ENCODE data around the gene SAMD4B. TPM values are rescaled to one million over a fixed set of nuclear protein-coding genes. Genes with fewer than 3 reads are reported as not detected.

SAMD4B gene
- total RNA-seq, 1 donor from 2014 or later, result 100 TPM

- peaks cover 58% of the 10 kb centered on the region for H3K4me1 Mint-ChIP-seq (ENCODE audit: unreplicated experiment)
- peak; percentile 97 for TF ChIP-seq CTCF (IDR thresholded peaks at IDR 0.05)
- H3K9me3 Mint-ChIP-seq (ENCODE audit: unreplicated experiment), result no peaks in the 10 kb centered on the region
- H3K27ac Mint-ChIP-seq (ENCODE audit: unreplicated experiment), result peak overlapping the region; percentile 96
- peak; percentile 95 for DNase-seq (ENCODE audit: extremely low spot score, unreplicated experiment)
- H3K4me3 Mint-ChIP-seq (ENCODE audit: unreplicated experiment), result peak overlapping the region; percentile 99
- peaks cover 13% of the 10 kb centered on the region for H3K36me3 Mint-ChIP-seq (ENCODE audit: unreplicated experiment)
- no peaks in the 10 kb centered on the region for H3K27me3 Mint-ChIP-seq (ENCODE audit: unreplicated experiment)
Observed at GRCh38 chr19:39411832-39412099, 69.5 kb downstream of the SAMD4B start.

GRCh38 chr19:39412100-39412866, 70.1 kb downstream of the SAMD4B start, which contains the start of gene PLEKHG2:
Gene PLEKHG2, plus strand, starts transcription at chr19:39412669. Its CDS starts 1,418 bp downstream, at chr19:39414087.
- peak; percentile 90 for TF ChIP-seq CTCF (IDR thresholded peaks at IDR 0.05)
- Mint-ChIP-seq H3K4me1 (ENCODE audit: unreplicated experiment) (peaks cover 60% of the 10 kb centered on the region), H3K9me3 (ENCODE audit: unreplicated experiment) (no peaks in the 10 kb centered on the region), H3K27ac (ENCODE audit: unreplicated experiment) (peak within 1 kb of the TSS; percentile 97), H3K36me3 (ENCODE audit: unreplicated experiment) (peaks cover 13% of the 10 kb centered on the region), H3K27me3 (ENCODE audit: unreplicated experiment) (no peaks in the 10 kb centered on the region), H3K4me3 (ENCODE audit: unreplicated experiment) (peak within 1 kb of the TSS; percentile 99)
- peak; percentile 99 for DNase-seq (ENCODE audit: extremely low spot score, unreplicated experiment)

- Mint-ChIP-seq H3K36me3 (ENCODE audit: unreplicated experiment) (peaks cover 11% of the 10 kb centered on the region), H3K27me3 (ENCODE audit: unreplicated experiment) (no peaks in the 10 kb centered on the region), H3K4me3 (ENCODE audit: unreplicated experiment) (peak overlapping the region; percentile 99), H3K27ac (ENCODE audit: unreplicated experiment) (peak overlapping the region; percentile 84), H3K4me1 (ENCODE audit: unreplicated experiment) (peaks cover 61% of the 10 kb centered on the region), H3K9me3 (ENCODE audit: unreplicated experiment) (no peaks in the 10 kb centered on the region)
- no peak for DNase-seq (ENCODE audit: extremely low spot score, unreplicated experiment)
- TF ChIP-seq CTCF (IDR thresholded peaks at IDR 0.05), result no peak
Observed at GRCh38 chr19:39412867-39413271, 70.6 kb downstream of the SAMD4B start.

- Mint-ChIP-seq H3K27me3 (ENCODE audit: unreplicated experiment) (no peaks in the 10 kb centered on the region), H3K27ac (ENCODE audit: unreplicated experiment) (peak overlapping the region; percentile 97), H3K9me3 (ENCODE audit: unreplicated experiment) (no peaks in the 10 kb centered on the region), H3K4me1 (ENCODE audit: unreplicated experiment) (peaks cover 56% of the 10 kb centered on the region), H3K4me3 (ENCODE audit: unreplicated experiment) (peak overlapping the region; percentile 99), H3K36me3 (ENCODE audit: unreplicated experiment) (peaks cover 10% of the 10 kb centered on the region)
- no peak for DNase-seq (ENCODE audit: extremely low spot score, unreplicated experiment)
- TF ChIP-seq CTCF (IDR thresholded peaks at IDR 0.05), result no peak
Observed at GRCh38 chr19:39413272-39413910, 71.2 kb downstream of the SAMD4B start.

GRCh38 chr19:39413911-39414608, 71.8 kb downstream of the SAMD4B start:
- Mint-ChIP-seq H3K27ac (ENCODE audit: unreplicated experiment) (peak overlapping the region; percentile 97), H3K4me3 (ENCODE audit: unreplicated experiment) (peak overlapping the region; percentile 99), H3K36me3 (ENCODE audit: unreplicated experiment) (peaks cover 10% of the 10 kb centered on the region), H3K27me3 (ENCODE audit: unreplicated experiment) (no peaks in the 10 kb centered on the region), H3K9me3 (ENCODE audit: unreplicated experiment) (no peaks in the 10 kb centered on the region), H3K4me1 (ENCODE audit: unreplicated experiment) (peaks cover 49% of the 10 kb centered on the region)
- TF ChIP-seq CTCF (IDR thresholded peaks at IDR 0.05), result no peak
- no peak for DNase-seq (ENCODE audit: extremely low spot score, unreplicated experiment)

Measured in osteocyte (in vitro differentiated cells).